B cell (primary cell): Measurements from ENCODE around the gene STAMBPL1.

Source experiments
- EZH2 ChIP-seq: IDR thresholded peaks from 2 replicates; pipeline ENCODE4 v1.6.1; 2012; ENCODE audit warnings: borderline replicate concordance, low read depth, mild to moderate bottlenecking, moderate library complexity, low read length; ENCODE audit not compliant: insufficient read depth, poor library complexity, severe bottlenecking
- TF ChIP-seq, protein P1 (sequence below): fragments of 200-600 bp; IDR thresholded peaks from one replicate; pipeline ENCODE4 v1.8.0; 2022; ENCODE audit warnings: antibody characterized with exemption, mild to moderate bottlenecking

DNA sequence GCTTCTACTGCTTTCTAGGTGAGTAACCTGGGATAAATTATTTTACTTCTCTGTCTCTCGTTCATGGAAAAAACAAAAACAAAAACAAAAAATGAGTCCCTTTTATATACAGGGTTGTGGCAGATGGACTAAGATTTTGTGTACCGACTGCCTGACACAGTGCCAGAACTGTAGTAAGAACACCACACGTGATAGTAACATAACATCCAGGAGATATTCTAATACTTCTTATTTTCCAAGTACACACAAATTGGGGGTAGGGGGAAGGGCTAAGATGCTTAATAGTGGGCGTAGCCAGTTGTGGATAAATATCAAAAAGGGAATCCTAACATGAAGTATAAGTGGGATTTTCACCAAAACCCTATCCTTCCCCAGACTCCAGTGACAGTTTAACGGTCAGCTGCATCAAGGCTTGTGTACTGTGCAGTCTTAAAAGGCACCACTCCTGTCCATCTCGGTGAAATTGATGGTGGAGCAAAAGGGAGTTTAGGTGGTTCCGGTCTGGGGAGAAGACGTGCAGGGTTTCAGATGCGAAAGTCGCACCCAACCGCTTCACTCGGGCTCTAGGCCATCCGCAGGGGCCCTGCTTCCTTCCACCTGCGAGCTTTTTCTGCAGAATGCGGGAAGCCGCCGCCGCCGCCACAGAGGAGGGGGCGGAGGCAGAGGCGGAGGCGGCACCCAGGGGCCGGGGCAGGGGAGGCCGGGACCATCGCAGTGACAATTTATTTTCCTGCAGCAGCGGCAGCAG is at the start of gene STAMBPL1:
- TF ChIP-seq EZH2, result no peak
- TF ChIP-seq, protein P1, sequence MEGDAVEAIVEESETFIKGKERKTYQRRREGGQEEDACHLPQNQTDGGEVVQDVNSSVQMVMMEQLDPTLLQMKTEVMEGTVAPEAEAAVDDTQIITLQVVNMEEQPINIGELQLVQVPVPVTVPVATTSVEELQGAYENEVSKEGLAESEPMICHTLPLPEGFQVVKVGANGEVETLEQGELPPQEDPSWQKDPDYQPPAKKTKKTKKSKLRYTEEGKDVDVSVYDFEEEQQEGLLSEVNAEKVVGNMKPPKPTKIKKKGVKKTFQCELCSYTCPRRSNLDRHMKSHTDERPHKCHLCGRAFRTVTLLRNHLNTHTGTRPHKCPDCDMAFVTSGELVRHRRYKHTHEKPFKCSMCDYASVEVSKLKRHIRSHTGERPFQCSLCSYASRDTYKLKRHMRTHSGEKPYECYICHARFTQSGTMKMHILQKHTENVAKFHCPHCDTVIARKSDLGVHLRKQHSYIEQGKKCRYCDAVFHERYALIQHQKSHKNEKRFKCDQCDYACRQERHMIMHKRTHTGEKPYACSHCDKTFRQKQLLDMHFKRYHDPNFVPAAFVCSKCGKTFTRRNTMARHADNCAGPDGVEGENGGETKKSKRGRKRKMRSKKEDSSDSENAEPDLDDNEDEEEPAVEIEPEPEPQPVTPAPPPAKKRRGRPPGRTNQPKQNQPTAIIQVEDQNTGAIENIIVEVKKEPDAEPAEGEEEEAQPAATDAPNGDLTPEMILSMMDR, result no peak
